A549 treated with Hydrocortisone at 1 μM for 4 hours (cell line): ENCODE measurements around the gene NXT1. TPM values are rescaled to one million over a fixed set of nuclear protein-coding genes. Genes with fewer than 3 reads are reported as not detected.

Source experiments
- total RNA-seq: library from RNA; stranded (reverse); fragments of 200-300 nt; extraction: Qiagen RNA extraction; gene quantifications from 5 replicates; pipeline ENCODE4 v1.2.3, GENCODE V29; 2022

NXT1 gene
- 49.8 to 72.4 TPM (median 68.0 TPM) in 5 replicates for total RNA-seq

DNA sequence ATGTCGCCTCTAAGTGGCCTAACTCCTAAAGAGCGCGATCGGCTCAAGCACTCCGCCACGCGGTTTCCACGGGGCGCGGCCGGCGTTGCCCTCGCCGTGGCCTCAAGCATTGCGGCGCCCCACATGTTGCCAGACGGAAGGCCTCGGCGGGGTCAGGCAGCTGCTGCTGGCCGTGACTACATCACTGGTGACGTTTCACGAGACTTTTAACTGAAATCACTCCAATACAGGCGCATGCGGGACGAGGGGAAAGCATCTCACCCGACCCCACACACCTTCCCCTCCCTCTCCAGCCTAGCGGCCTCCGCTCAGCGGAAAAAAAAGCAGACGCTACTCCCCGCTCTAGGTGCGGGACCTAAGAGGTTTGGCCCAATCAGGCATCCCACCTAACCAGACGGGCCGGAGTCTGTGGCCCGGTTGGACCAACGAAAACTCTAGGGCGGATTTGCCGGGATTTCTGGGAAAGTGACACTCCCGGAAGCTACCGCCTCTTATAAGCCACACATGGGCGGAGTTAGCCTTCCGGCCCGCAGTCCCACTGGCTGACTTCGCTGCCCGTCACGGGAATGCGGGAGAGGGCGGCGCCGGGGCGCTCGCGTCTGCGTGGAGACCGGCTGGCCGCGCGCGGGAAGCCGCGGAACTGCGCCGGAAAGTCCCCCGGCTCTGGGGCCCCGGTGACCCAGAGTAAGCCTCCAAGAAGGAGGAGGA lies at the start of gene NXT1:
Gene NXT1, plus strand, starts transcription at position 596 of the 708 bp plus-strand sequence. CDS start 3,251 bp downstream, outside the sequence.

DNA sequence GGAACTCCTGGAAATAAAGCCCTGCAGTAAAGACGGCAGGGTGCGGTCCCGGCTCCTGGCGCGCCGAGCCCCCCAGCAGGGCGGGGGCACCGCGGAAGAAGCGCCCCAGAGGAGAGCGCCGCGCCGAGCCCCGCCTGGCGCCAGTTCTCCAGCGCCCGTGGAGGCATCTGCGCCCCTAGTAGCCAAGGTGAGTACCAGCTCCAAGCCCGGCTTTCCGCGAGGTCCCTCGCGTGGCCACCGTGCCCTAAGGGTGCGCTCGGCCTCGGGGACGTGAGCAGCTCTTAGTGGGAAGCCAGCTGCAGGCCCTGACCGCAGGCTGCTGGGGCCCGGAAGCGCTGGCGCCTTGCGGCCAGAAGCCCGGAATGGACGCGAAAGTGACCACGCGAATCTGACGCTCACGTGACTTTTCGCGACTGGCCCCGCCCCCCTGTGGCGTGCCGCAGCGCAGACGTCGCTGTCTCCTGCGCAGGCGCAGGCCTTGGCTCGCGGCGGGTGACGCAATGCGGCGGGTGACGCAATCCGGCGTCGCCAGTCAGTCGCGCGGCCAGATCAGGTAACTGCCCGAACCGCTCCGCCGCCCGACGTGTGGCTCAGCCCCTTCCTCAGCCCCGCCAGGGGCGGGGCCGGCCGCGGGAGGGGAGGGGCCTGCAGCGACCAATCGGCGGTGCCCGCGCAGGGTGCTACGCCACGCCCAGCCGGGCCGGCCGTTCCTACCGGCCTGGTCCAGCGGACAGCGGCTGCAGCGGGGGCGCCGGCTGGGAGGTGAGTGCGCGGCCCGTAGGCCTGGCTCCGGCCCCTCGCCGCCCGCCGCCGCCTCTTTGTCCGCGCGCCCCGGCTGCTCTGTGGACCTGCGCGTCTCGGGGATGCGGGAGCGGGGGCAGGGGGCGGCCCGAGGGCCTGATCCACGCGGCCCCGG lies 11.1 kb downstream of the NXT1 start, which contains the start of gene GZF1:
Gene GZF1, plus strand, starts transcription at position 707 of the 916 bp plus-strand sequence. CDS start 2,202 bp downstream, outside the sequence.

Other genes starting within 250 kb of the NXT1 start
- gene GZF1, start 11.4 kb downstream of the NXT1 start, total RNA-seq = 9.2 to 12.6 TPM (median 11.3 TPM) in 5 replicates
- 2.6 to 3.9 TPM (median 3.6 TPM) in 5 replicates for gene NAPB, start 70.7 kb downstream of the NXT1 start, total RNA-seq
- gene CSTL1, start 88.9 kb downstream of the NXT1 start, total RNA-seq = not detected in 5 replicates
- not detected in 5 replicates for gene CST11, start 102.1 kb downstream of the NXT1 start, total RNA-seq
- gene CST8, start 140.3 kb downstream of the NXT1 start, total RNA-seq = not detected in 5 replicates
- not detected in 5 replicates for gene CST9L, start 217.7 kb downstream of the NXT1 start, total RNA-seq